Stimulated activated CD8-positive, alpha-beta memory T cell treated with anti-CD3 and anti-CD28 coated beads, Interleukin-4, amount 100 ng/mL, for 48 hours (primary cell): ENCODE data around the gene ZNF292.
"Not testable (repeated sequence)": the region's sequence is repeated elsewhere in the genome, so short reads cannot be mapped to it uniquely, and the experiment has no call there.

ENCODE experiments used
- DNase-seq: peaks from one replicate; pipeline ENCODE4 v3.0.0-alpha.2; 2020

ZNF292 gene

DNA sequence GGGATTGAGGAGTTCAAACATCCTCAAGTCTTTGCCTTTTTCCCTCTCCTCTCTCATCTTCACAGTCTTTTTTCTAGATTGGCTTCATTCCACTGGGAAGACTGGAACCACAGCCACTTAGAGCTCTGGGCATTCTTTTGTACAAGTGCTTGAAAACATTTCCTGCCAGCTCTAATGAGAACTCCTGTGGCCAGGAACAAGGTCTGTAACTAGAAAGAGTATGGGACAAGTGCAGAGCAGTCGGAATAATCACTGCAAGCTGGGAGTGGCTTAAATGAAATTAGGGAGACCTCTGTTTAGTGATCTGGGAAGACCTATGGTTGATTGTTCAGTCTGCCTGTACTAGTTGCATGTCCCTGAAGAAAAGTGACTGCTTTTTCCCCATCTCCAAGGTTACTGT, 126.1 kb downstream of the ZNF292 start:
- DNase-seq: no peak

DNA sequence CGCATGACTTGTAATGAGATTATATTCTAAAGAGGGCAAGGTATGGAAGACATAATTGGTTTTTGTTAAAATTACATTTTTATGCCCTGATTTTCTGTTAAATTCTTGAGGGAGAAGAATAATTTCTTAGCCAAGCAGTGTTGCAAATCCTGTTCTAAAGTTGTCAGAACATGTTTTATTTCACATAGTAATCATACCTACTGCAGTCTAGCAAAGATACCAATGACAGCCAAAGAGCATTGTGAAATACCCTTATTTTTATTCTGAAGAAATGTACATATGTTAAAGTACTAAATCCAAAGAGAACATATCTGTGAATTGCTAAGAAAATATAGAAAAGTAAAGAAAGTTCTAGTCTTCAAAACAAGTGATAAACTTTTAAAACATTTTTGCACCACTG, 127.4 kb downstream of the ZNF292 start:
- no peak for DNase-seq

DNA sequence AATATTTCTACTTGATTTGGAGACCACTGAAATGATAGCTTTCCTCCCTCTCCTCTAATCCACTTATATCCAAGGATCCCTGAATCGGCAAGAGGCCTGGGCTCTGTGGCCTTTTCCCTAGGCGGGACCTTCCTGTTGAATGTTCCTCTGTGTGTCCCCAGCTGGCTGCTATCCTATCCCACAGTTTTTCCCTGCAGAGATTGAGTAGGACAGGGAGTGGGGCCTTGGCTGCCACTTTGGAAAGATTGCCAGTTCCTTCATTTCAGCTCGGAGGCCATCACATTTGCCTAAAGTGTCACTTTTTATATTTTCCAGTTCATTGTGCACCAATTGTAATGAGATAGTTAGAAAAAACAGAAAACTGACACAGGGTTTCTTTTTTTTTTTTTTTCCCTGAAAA, 128.1 kb downstream of the ZNF292 start:
- DNase-seq: no peak

DNA sequence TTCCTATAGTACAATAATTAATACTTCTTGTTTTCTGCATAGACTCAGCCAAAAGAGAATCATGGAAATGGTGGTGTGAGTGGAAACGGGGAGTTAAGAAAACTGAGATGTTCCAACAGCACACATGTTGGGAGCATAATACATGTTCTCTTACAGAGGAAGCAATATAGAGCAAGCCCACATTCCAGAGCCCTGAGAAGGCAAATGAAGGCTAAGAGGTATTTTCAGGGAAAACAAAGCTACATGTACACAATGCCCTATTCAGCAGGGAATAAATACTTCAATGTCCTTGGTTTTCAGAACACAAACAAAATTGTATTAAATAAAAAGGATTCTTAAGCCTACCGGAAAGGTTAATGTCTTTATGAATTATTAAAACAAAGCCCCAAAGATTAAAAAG, 131.9 kb downstream of the ZNF292 start:
- no peak for DNase-seq

DNA sequence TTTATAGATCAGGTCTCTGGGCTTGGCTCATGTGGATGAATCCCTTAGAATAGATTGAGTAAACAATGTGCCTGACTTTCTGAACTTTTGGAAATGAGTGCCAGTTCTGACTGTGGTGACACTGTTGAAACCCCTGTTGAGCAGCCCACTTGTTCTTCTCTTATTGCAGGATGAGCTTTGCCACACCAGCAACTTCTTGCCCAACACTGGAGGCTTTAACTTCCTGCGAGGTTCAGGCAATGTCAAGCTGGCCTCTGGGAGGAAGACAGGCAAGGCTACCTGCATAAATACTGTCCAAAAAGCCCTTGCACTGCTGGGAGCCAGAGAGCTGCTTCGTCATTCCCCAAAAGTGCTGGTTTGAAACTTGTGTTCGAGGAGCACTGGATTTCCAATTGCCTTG, 134.2 kb downstream of the ZNF292 start:
- no peak for DNase-seq

DNA sequence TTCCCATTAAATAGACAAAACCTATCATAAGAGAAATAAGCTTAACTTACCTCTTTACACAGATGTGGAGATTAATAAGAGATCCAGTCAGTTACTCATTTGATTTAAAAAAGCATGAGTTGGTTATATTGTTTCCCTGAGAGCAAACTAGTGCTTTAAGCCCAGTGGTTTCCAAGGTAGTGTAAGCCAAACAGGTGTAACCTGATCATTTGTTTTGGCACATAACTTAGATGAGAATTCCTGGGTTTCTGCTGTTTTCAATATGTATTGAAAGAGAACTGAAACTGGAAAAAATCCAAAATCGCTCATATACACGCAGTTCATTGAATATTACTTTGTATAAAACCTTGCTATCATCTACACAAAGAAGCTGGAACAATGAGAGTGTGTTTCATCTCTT, 136.5 kb downstream of the ZNF292 start:
- DNase-seq: no peak

DNA sequence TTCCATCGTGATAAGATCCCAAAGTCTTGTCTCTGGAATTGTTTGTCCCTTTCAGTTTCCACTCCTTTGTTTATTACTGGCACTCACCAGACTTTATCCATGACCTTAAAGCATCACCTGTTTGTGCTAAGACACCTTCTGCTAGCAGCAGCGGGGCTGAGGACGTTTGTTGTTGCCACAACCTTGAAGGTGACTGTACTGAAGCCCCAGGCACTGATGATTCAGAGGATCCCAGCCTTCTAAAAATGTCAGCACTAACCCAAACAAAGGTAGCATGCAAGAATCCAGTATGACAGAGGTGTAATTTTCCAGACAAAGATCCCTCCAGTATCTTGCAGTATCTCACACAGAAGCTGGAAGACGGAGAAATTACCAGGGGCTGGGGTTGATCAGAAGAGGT, 138.2 kb downstream of the ZNF292 start:
- DNase-seq: no peak

DNA sequence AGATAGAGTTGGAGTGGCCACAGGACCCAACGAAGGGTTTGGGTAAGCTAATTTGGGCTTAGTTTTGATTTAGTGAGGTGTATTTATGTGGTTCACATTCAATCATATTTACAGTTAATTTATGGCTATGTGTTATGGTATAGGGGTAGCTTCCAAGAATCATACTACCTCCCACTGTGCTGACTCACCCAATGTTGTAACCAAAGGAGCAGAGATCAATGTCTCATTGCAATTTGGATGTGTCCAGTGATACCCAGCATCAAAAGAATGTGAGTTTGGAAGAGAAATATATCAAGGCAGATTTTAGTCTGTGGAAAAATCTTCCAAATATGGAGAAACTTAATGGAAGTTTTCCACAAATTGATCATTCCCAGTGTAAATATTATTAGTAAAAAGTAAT, 141.8 kb downstream of the ZNF292 start:
- no peak for DNase-seq

DNA sequence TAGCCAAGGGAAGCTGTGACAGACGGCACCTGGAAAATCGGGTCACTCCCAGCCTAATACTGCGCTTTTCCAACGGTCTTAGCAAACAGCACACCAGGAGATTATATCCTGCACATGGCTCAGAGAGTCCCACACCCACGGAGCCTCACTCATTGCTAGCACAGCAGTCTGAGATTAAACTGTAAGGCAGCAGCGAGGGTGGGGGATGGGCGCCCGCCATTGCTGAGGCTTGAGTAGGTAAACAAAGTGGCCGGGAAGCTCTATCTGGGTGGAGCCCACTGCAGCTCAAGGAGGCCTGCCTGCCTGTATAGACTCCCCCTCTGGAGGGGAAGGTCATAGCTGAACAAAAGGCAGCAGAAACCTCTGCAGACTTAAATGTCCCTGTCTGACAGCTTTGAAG, 145.9 kb downstream of the ZNF292 start:
- not testable (repeated sequence) for DNase-seq

DNA sequence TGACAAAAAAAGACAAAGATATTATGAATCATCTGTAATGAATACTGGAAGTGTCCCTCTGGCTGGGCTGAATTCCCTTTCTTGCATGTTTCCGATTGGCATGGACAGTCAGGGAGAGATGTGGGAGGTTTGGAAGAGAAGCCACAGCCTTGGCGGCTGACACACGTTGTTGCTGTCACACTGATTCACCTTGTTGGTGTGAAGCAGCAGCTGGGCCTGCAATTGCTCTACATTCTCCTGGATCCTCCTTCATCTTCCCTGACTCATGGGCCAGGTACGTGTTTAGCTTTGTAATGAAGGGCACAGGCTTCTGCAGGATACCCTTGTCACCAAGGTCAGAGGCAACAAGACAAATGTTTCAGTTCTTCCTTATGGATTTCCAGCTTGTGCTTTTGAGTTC, 153.6 kb downstream of the ZNF292 start:
- DNase-seq: no peak

DNA sequence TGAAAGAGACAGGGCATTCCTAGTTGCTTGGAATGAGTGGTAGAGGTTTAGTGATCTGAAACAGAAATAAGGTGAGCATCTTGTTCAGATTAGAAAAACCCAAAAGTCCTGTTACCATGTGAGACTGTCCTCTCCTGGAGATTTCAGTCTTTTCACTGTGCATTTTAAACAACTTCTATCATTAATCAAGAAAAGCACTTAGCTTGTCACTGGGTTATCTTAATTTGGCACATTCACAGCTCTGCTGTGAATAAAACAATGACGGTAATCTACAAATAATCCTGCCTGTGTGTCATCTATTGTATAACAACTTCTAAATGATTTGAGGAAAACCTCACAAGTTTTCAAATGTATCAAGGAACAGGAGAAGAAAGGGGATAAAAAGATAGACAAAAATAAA, 157.5 kb downstream of the ZNF292 start:
- DNase-seq: no peak
